ENCODE data around the gene SUCNR1.

- TF ChIP-seq GATA2 (IDR thresholded peaks at IDR 0.05; ENCODE audit: low read depth, low read length), result no peak
- TF ChIP-seq GATA3 (IDR thresholded peaks at IDR 0.05; ENCODE audit: low read depth, low read length), result no peak
Observed at GRCh38 chr3:151843275-151843674, 30.2 kb upstream of the SUCNR1 start.
